Measurements from ENCODE around the gene PPFIBP2.
A peak's percentile ranks its signal among the peaks of the same experiment; 100 is the strongest.

PPFIBP2 gene

GRCh38 chr11:7572001-7572712 is 58.4 kb downstream of the PPFIBP2 start:
- DNase-seq: no peak
- in situ Hi-C loops (cut with MboI; ENCODE audit: low pct_unique_long_range_greater_than_20kb, low sequenced_read_pairs): no loop called here

GRCh38 chr11:7573193-7573557 is 59.4 kb downstream of the PPFIBP2 start:
- in situ Hi-C loops (cut with MboI; ENCODE audit: low pct_unique_long_range_greater_than_20kb, low sequenced_read_pairs): no loop called here

GRCh38 chr11:7573558-7574296 is 59.9 kb downstream of the PPFIBP2 start:
- in situ Hi-C loops (cut with MboI; ENCODE audit: low pct_unique_long_range_greater_than_20kb, low sequenced_read_pairs): no loop called here
- DNase-seq: no peak

More at GRCh38 chr11:7573193-7573557, 59.4 kb downstream of the PPFIBP2 start:
- DNase-seq: no peak

- no peak for DNase-seq
- in situ Hi-C loops (cut with MboI; ENCODE audit: low pct_unique_long_range_greater_than_20kb, low sequenced_read_pairs): no loop called here
These were observed 60.8 kb downstream of the PPFIBP2 start for GRCh38 chr11:7574491-7575130.

- in situ Hi-C loops (cut with MboI; ENCODE audit: low pct_unique_long_range_greater_than_20kb, low sequenced_read_pairs): no loop called here
- DNase-seq: peak; percentile 24
These were observed 62.3 kb downstream of the PPFIBP2 start for GRCh38 chr11:7575841-7576725.

- no peak for DNase-seq
- in situ Hi-C loops (cut with MboI; ENCODE audit: low pct_unique_long_range_greater_than_20kb, low sequenced_read_pairs): no loop called here
These were observed 63.0 kb downstream of the PPFIBP2 start for GRCh38 chr11:7576726-7577290.

- DNase-seq: peak; percentile 73
- in situ Hi-C loops (cut with MboI; ENCODE audit: low pct_unique_long_range_greater_than_20kb, low sequenced_read_pairs): no loop called here
These were observed 63.7 kb downstream of the PPFIBP2 start for GRCh38 chr11:7577291-7578190.

- in situ Hi-C loops (cut with MboI; ENCODE audit: low pct_unique_long_range_greater_than_20kb, low sequenced_read_pairs): no loop called here
- no peak for DNase-seq
These were observed 64.6 kb downstream of the PPFIBP2 start for GRCh38 chr11:7578276-7578955.

GRCh38 chr11:7579361-7579791 is 65.6 kb downstream of the PPFIBP2 start:
- in situ Hi-C loops (cut with MboI; ENCODE audit: low pct_unique_long_range_greater_than_20kb, low sequenced_read_pairs): no loop called here
- DNase-seq: no peak

GRCh38 chr11:7581021-7581590 is 67.3 kb downstream of the PPFIBP2 start:
- no peak for DNase-seq
- in situ Hi-C loops (cut with MboI; ENCODE audit: low pct_unique_long_range_greater_than_20kb, low sequenced_read_pairs): no loop called here

GRCh38 chr11:7582338-7582985 is 68.7 kb downstream of the PPFIBP2 start:
- in situ Hi-C loops (cut with MboI; ENCODE audit: low pct_unique_long_range_greater_than_20kb, low sequenced_read_pairs): no loop called here
- no peak for DNase-seq

- in situ Hi-C loops (cut with MboI; ENCODE audit: low pct_unique_long_range_greater_than_20kb, low sequenced_read_pairs): no loop called here
- DNase-seq: no peak
These were observed 69.4 kb downstream of the PPFIBP2 start for GRCh38 chr11:7583248-7583647.

GRCh38 chr11:7584910-7585309 is 71.1 kb downstream of the PPFIBP2 start:
- no peak for DNase-seq

GRCh38 chr11:7585816-7586215 is 72.0 kb downstream of the PPFIBP2 start:
- no peak for DNase-seq
- in situ Hi-C loops (cut with MboI; ENCODE audit: low pct_unique_long_range_greater_than_20kb, low sequenced_read_pairs): no loop called here

More at GRCh38 chr11:7584910-7585309, 71.1 kb downstream of the PPFIBP2 start:
- in situ Hi-C loops (cut with MboI; ENCODE audit: low pct_unique_long_range_greater_than_20kb, low sequenced_read_pairs): no loop called here

GRCh38 chr11:7586376-7586775 is 72.6 kb downstream of the PPFIBP2 start:
- in situ Hi-C loops (cut with MboI; ENCODE audit: low pct_unique_long_range_greater_than_20kb, low sequenced_read_pairs): no loop called here
- DNase-seq: no peak

GRCh38 chr11:7587712-7588111 is 73.9 kb downstream of the PPFIBP2 start:
- no peak for DNase-seq
- in situ Hi-C loops (cut with MboI; ENCODE audit: low pct_unique_long_range_greater_than_20kb, low sequenced_read_pairs): no loop called here

- no peak for DNase-seq
- in situ Hi-C loops (cut with MboI; ENCODE audit: low pct_unique_long_range_greater_than_20kb, low sequenced_read_pairs): no loop called here
These were observed 76.1 kb downstream of the PPFIBP2 start for GRCh38 chr11:7589861-7590260.

Data from KBM-7 (cell line).